Trophoblast cell (in vitro differentiated cells and primary cell): ENCODE results near the gene RASIP1.
"Not testable (repeated sequence)": the region's sequence is repeated elsewhere in the genome, so short reads cannot be mapped to it uniquely, and the experiment has no call there.

Experiments
- DNase-seq, 2 donors: peaks; one replicate each; pipeline ENCODE4 v3.0.0-alpha.2; 2016
- H2AFZ ChIP-seq: 2 replicates; pipeline ENCODE4 v1.6.1; 2013; ENCODE audit warnings: low read length, moderate library complexity, mild to moderate bottlenecking; ENCODE audit not compliant: insufficient read depth, poor library complexity
- H2AK5ac ChIP-seq: 2 replicates; pipeline ENCODE4 v1.6.1; 2013; ENCODE audit warnings: mild to moderate bottlenecking, low read length
- H2BK120ac ChIP-seq: 2 replicates; pipeline ENCODE4 v1.6.1; 2013; ENCODE audit warnings: low read length, mild to moderate bottlenecking, moderate library complexity; ENCODE audit not compliant: insufficient read depth, poor library complexity
- H2BK12ac ChIP-seq: 2 replicates; pipeline ENCODE4 v1.6.1; 2013; ENCODE audit warnings: mild to moderate bottlenecking, low read length, moderate library complexity
- H2BK5ac ChIP-seq: 2 replicates; pipeline ENCODE4 v1.6.1; 2013; ENCODE audit warnings: low read length, low read depth, moderate library complexity, mild to moderate bottlenecking; ENCODE audit not compliant: poor library complexity
- H3K14ac ChIP-seq: 2 replicates; pipeline ENCODE4 v1.6.1; 2013; ENCODE audit warnings: mild to moderate bottlenecking, low read length
- H3K18ac ChIP-seq: 2 replicates; pipeline ENCODE4 v1.6.1; 2013; ENCODE audit warnings: mild to moderate bottlenecking, low read length
- H3K23ac ChIP-seq: 2 replicates; pipeline ENCODE4 v1.6.1; 2013; ENCODE audit warnings: low read length
- H3K27ac ChIP-seq: 2 replicates; pipeline ENCODE4 v1.5.1; 2013; ENCODE audit warnings: low read depth, mild to moderate bottlenecking, inconsistent platforms, low read length, moderate library complexity
- H3K27me3 ChIP-seq: 2 replicates; pipeline ENCODE4 v1.6.1; 2013; ENCODE audit warnings: inconsistent platforms, mild to moderate bottlenecking, low read length, moderate library complexity; ENCODE audit not compliant: insufficient read depth
- H3K36me3 ChIP-seq, 2 experiments: 1 replicate in 1 of 2; 2 replicates in 1 of 2; pipeline ENCODE4 v1.6.1; 2013; ENCODE audit warnings: low read length in 2 of 2, mild to moderate bottlenecking in 2 of 2, moderate library complexity in 1 of 2; ENCODE audit not compliant: insufficient read depth in 2 of 2, control insufficient read depth in 1 of 2
- H3K4ac ChIP-seq: 2 replicates; pipeline ENCODE4 v1.6.1; 2013; ENCODE audit warnings: low read depth, mild to moderate bottlenecking, low read length, moderate library complexity
- H3K4me1 ChIP-seq, 2 experiments: 1 replicate in 1 of 2; 2 replicates in 1 of 2; pipeline ENCODE4 v1.6.1; 2013; ENCODE audit warnings: low read length in 2 of 2, mild to moderate bottlenecking in 2 of 2, moderate library complexity in 1 of 2; ENCODE audit not compliant: insufficient read depth in 2 of 2, control insufficient read depth in 1 of 2
- H3K4me2 ChIP-seq: 2 replicates; pipeline ENCODE4 v1.6.1; 2013; ENCODE audit warnings: inconsistent platforms, mild to moderate bottlenecking, low read length, moderate library complexity
- H3K4me3 ChIP-seq: 2 replicates; pipeline ENCODE4 v1.5.1; 2013; ENCODE audit warnings: mild to moderate bottlenecking, low read depth, low read length, inconsistent platforms
- H3K79me1 ChIP-seq: one replicate; pipeline ENCODE4 v1.6.1; 2013; ENCODE audit warnings: low read length
- H3K79me2 ChIP-seq: 2 replicates; pipeline ENCODE4 v1.6.1; 2013; ENCODE audit warnings: low read length, mild to moderate bottlenecking; ENCODE audit not compliant: control insufficient read depth, insufficient read depth, poor library complexity
- H3K9ac ChIP-seq: 2 replicates; pipeline ENCODE4 v1.6.1; 2013; ENCODE audit warnings: mild to moderate bottlenecking, low read length
- H3K9me3 ChIP-seq: 2 replicates; pipeline ENCODE4 v1.6.1; 2013; ENCODE audit warnings: low read depth, mild to moderate bottlenecking, control low read depth, inconsistent platforms, low read length; ENCODE audit not compliant: insufficient read depth
- H4K12ac ChIP-seq: 2 replicates; pipeline ENCODE4 v1.6.1; 2013; ENCODE audit warnings: low read depth, mild to moderate bottlenecking, low read length, moderate library complexity
- H4K8ac ChIP-seq: 2 replicates; pipeline ENCODE4 v1.6.1; 2013; ENCODE audit warnings: low read depth, mild to moderate bottlenecking, low read length, moderate library complexity
- H4K91ac ChIP-seq: one replicate; pipeline ENCODE4 v1.6.1; 2013; ENCODE audit warnings: low read depth, mild to moderate bottlenecking, low read length, moderate library complexity
- WGBS: extraction: QIAGEN DNeasy Blood & Tissue Kit; methylation state at CpG from one replicate; pipeline ENCODE4 v1.1.7; 2013; ENCODE audit warnings: missing lambda C conversion rate; ENCODE audit not compliant: insufficient read length, insufficient coverage; ENCODE audit errors: extremely low coverage; 5-methylcytosine and 5-hydroxymethylcytosine counted together

Gene RASIP1

GRCh38 chr19:48680436-48681126, 59.8 kb downstream of the RASIP1 start:
- H3K4ac ChIP-seq, result no peak overlapping the region
- no peak overlapping the region for H3K23ac ChIP-seq
- no peak overlapping the region for H3K27ac ChIP-seq
- no peak overlapping the region for H3K18ac ChIP-seq
- no peaks in the 10 kb centered on the region for H3K4me1 ChIP-seq
- no peak overlapping the region for H2AK5ac ChIP-seq
- H3K4me2 ChIP-seq, result no peak overlapping the region
- H2BK5ac ChIP-seq, result no peak overlapping the region
- no peaks in the 10 kb centered on the region for H3K79me1 ChIP-seq
- no peak for DNase-seq
- no peak overlapping the region for H2AFZ ChIP-seq
- no peak overlapping the region for H4K8ac ChIP-seq
- no peaks in the 10 kb centered on the region for H3K36me3 ChIP-seq
- no peak overlapping the region for H4K12ac ChIP-seq
- H2BK12ac ChIP-seq, result no peak overlapping the region
- H3K9me3 ChIP-seq, result no peaks in the 10 kb centered on the region
- H3K79me2 ChIP-seq, result no peaks in the 10 kb centered on the region
- no peak overlapping the region for H4K91ac ChIP-seq
- no peak overlapping the region for H3K14ac ChIP-seq
- no peak overlapping the region for H3K9ac ChIP-seq
- H2BK120ac ChIP-seq, result no peak overlapping the region
- WGBS, result no CpG with 5 or more reads among the region's 45 CpGs
- no peaks in the 10 kb centered on the region for H3K27me3 ChIP-seq
- H3K4me3 ChIP-seq, result no peak overlapping the region

GRCh38 chr19:48680006-48680405, 60.4 kb downstream of the RASIP1 start:
- H3K18ac ChIP-seq, H3K36me3 ChIP-seq, H3K9me3 ChIP-seq, H3K4ac ChIP-seq, H3K9ac ChIP-seq, DNase-seq, H2BK5ac ChIP-seq, H3K23ac ChIP-seq, H3K27me3 ChIP-seq, H2AK5ac ChIP-seq, H2AFZ ChIP-seq, H3K79me1 ChIP-seq, H3K14ac ChIP-seq, H3K79me2 ChIP-seq, H3K27ac ChIP-seq, H3K4me2 ChIP-seq, H3K4me1 ChIP-seq, H4K12ac ChIP-seq, H2BK120ac ChIP-seq, H2BK12ac ChIP-seq, H4K91ac ChIP-seq, H4K8ac ChIP-seq, H3K4me3 ChIP-seq: not testable (repeated sequence)
- no CpG with 5 or more reads among the region's 19 CpGs for WGBS

- no peak overlapping the region for H3K4ac ChIP-seq
- H3K4me1 ChIP-seq, result no peaks in the 10 kb centered on the region
- no CpG with 5 or more reads among the region's 4 CpGs for WGBS
- H3K79me1 ChIP-seq, result no peaks in the 10 kb centered on the region
- no peak overlapping the region for H3K18ac ChIP-seq
- no peak overlapping the region for H3K27ac ChIP-seq
- no peak overlapping the region for H2BK12ac ChIP-seq
- H3K36me3 ChIP-seq, result no peaks in the 10 kb centered on the region
- no peak for DNase-seq
- H3K23ac ChIP-seq, result no peak overlapping the region
- H2AFZ ChIP-seq, result no peak overlapping the region
- no peak overlapping the region for H3K9ac ChIP-seq
- H3K4me2 ChIP-seq, result no peak overlapping the region
- no peak overlapping the region for H4K12ac ChIP-seq
- no peak overlapping the region for H2BK5ac ChIP-seq
- H4K8ac ChIP-seq, result no peak overlapping the region
- H3K14ac ChIP-seq, result no peak overlapping the region
- H3K4me3 ChIP-seq, result no peak overlapping the region
- no peak overlapping the region for H2BK120ac ChIP-seq
- no peaks in the 10 kb centered on the region for H3K9me3 ChIP-seq
- H3K27me3 ChIP-seq, result no peaks in the 10 kb centered on the region
- H4K91ac ChIP-seq, result no peak overlapping the region
- H3K79me2 ChIP-seq, result no peaks in the 10 kb centered on the region
- H2AK5ac ChIP-seq, result no peak overlapping the region
These were observed 62.2 kb downstream of the RASIP1 start for GRCh38 chr19:48678201-48678600.

- no CpG with 5 or more reads among the region's 13 CpGs for WGBS
- Histone ChIP-seq H3K23ac (no peak overlapping the region), H3K14ac (no peak overlapping the region), H4K8ac (no peak overlapping the region), H3K4ac (no peak overlapping the region), H3K18ac (no peak overlapping the region), H3K9me3 (no peaks in the 10 kb centered on the region), H2AFZ (no peak overlapping the region), H3K36me3 (no peaks in the 10 kb centered on the region), H3K27ac (no peak overlapping the region), H3K79me1 (no peaks in the 10 kb centered on the region), H3K4me1 (no peaks in the 10 kb centered on the region), H3K79me2 (no peaks in the 10 kb centered on the region), H2AK5ac (no peak overlapping the region), H3K4me2 (no peak overlapping the region), H2BK12ac (no peak overlapping the region), H3K4me3 (no peak overlapping the region), H2BK120ac (no peak overlapping the region), H3K9ac (no peak overlapping the region), H4K12ac (no peak overlapping the region), H3K27me3 (no peaks in the 10 kb centered on the region), H4K91ac (no peak overlapping the region), H2BK5ac (no peak overlapping the region)
- peak; percentile 39 to 60 for DNase-seq
These were observed 63.5 kb downstream of the RASIP1 start for GRCh38 chr19:48676887-48677286.
